NCI-H1694 (cell line): ENCODE results near the gene TRIM41.
"Not testable (repeated sequence)": the region's sequence is repeated elsewhere in the genome, so short reads cannot be mapped to it uniquely, and the experiment has no call there.

Experiments
- DNase-seq: peaks from one replicate; lab custom pipeline; 2025; lab: John Stamatoyannopoulos, UW

Gene TRIM41

GRCh38 chr5:181223058-181223728 is at the start of gene TRIM41:
TSS of gene TRIM41 (plus strand) at chr5:181223281. CDS start at chr5:181224000, 719 bp downstream.
- no peak for DNase-seq

- no peak for DNase-seq
These were observed 49.4 kb upstream of the TRIM41 start for GRCh38 chr5:181173420-181174342.

GRCh38 chr5:181176254-181176952 is 46.7 kb upstream of the TRIM41 start:
- no peak for DNase-seq

GRCh38 chr5:181177559-181177958 is 45.5 kb upstream of the TRIM41 start:
- not testable (repeated sequence) for DNase-seq

- no peak for DNase-seq
These were observed 41.2 kb upstream of the TRIM41 start for GRCh38 chr5:181181650-181182565.

GRCh38 chr5:181182651-181183050 is 40.4 kb upstream of the TRIM41 start:
- no peak for DNase-seq

- DNase-seq, result no peak
These were observed 38.2 kb upstream of the TRIM41 start for GRCh38 chr5:181184845-181185216.

GRCh38 chr5:181185560-181185959 is 37.5 kb upstream of the TRIM41 start:
- DNase-seq, result no peak

GRCh38 chr5:181186022-181186421 is 37.1 kb upstream of the TRIM41 start:
- DNase-seq, result no peak

GRCh38 chr5:181186986-181187499 is 36.0 kb upstream of the TRIM41 start:
- DNase-seq, result no peak

- no peak for DNase-seq
These were observed 35.4 kb upstream of the TRIM41 start for GRCh38 chr5:181187500-181188213.

- no peak for DNase-seq
These were observed 34.2 kb upstream of the TRIM41 start for GRCh38 chr5:181188700-181189362.

- DNase-seq, result no peak
These were observed 33.6 kb upstream of the TRIM41 start for GRCh38 chr5:181189363-181189961.

- no peak for DNase-seq
These were observed 32.9 kb upstream of the TRIM41 start for GRCh38 chr5:181189962-181190710.

- DNase-seq, result no peak
These were observed 32.2 kb upstream of the TRIM41 start for GRCh38 chr5:181190711-181191525.

GRCh38 chr5:181191526-181192336 is 31.4 kb upstream of the TRIM41 start:
- no peak for DNase-seq
